A549 (cell line): ENCODE results near the gene TOP2A. TPM values are rescaled to one million over a fixed set of nuclear protein-coding genes. Genes with fewer than 3 reads are reported as not detected.
A peak's percentile ranks its signal among the peaks of the same experiment; 100 is the strongest.

Source experiments
- ATAC-seq, 2 experiments: fragments of 200-7000 bp in 1 of 2; fragments of >200 bp in 1 of 2; cut with Nextera tagmentation in 1 of 2; cut with Tn5 transposase in 1 of 2; 3 replicates each; pipeline versions ENCODE4 v1.8.0 to v1.9.1; 2018 to 2020; ENCODE audit warnings: mild to moderate bottlenecking in 1 of 2, moderate library complexity in 1 of 2
- CTCF ChIA-PET: fragments of 300-600 bp; sonication (Branson Sonifier 250); formaldehyde crosslinking; extraction: SDS; loops from one replicate; lab custom pipeline; 2021; ENCODE audit warnings: antibody characterized with exemption, inconsistent platforms; lab: Yijun Ruan, JAX
- POLR2A ChIA-PET: fragments of 350-600 bp; formaldehyde crosslinking; extraction: SDS; loops from one replicate; lab custom pipeline; 2021; ENCODE audit warnings: antibody characterized with exemption, inconsistent platforms; lab: Yijun Ruan, JAX
- DNase-seq, 2 experiments: peaks; one replicate each; pipeline versions ENCODE4 v3.0.0 to v3.0.0-alpha.2; 2011 to 2016; ENCODE audit warnings: low read depth in 1 of 2, low spot score in 1 of 2
- FAIRE-seq: peaks from 2 replicates; lab custom pipeline; 2011; peaks lifted over from hg19 to GRCh38; lab: Jason Lieb, UNC
- H3K27ac ChIP-seq, 2 experiments: fragments of >200 bp; sonication (Bioruptor Twin); formaldehyde crosslinking; 3 replicates each; pipeline ENCODE4 v1.5.1; 2016 to 2017
- H3K4me1 ChIP-seq: fragments of >200 bp; sonication (Bioruptor Twin); formaldehyde crosslinking; 3 replicates; pipeline ENCODE4 v1.6.1; 2016
- H3K4me2 ChIP-seq: fragments of >200 bp; sonication (Bioruptor Twin); formaldehyde crosslinking; 3 replicates; pipeline ENCODE4 v1.6.1; 2016
- H3K4me3 ChIP-seq: fragments of >200 bp; sonication (Bioruptor Twin); formaldehyde crosslinking; 3 replicates; pipeline ENCODE4 v1.5.1; 2016
- H3K9me3 ChIP-seq: fragments of >200 bp; sonication (Bioruptor Twin); formaldehyde crosslinking; 3 replicates; pipeline ENCODE4 v1.6.1; 2016
- CBX8 ChIP-seq: fragments of 200-600 bp; sonication (generic); IDR thresholded peaks from 2 replicates; pipeline ENCODE4 v1.6.1; 2016
- CEBPB ChIP-seq, 2 experiments: fragments of >200 bp in 1 of 2; sonication (Bioruptor Twin) in 1 of 2; formaldehyde crosslinking in 1 of 2; IDR thresholded peaks; 2 replicates each; pipeline ENCODE4 v1.6.1; 2012 to 2016
- CHD4 ChIP-seq: fragments of 200-600 bp; sonication (generic); IDR thresholded peaks from 2 replicates; pipeline ENCODE4 v1.6.1; 2016; ENCODE audit warnings: antibody characterized with exemption, mild to moderate bottlenecking, borderline replicate concordance
- FOXS1 ChIP-seq: fragments of 250-450 bp; sonication (Bioruptor Pico); IDR thresholded peaks from 2 replicates; pipeline ENCODE4 v1.5.0; 2020; ENCODE audit warnings: mild to moderate bottlenecking, moderate library complexity
- HOXA7 ChIP-seq: fragments of 250-450 bp; sonication (Bioruptor Pico); IDR thresholded peaks from 2 replicates; pipeline ENCODE4 v1.5.0; 2020; ENCODE audit warnings: mild to moderate bottlenecking, moderate library complexity
- POLR2A ChIP-seq: IDR thresholded peaks from 2 replicates; pipeline ENCODE4 v1.6.1; 2012; ENCODE audit warnings: mild to moderate bottlenecking, low read length
- POLR2AphosphoS2 ChIP-seq: conservative IDR thresholded peaks from 2 replicates; pipeline ENCODE4 v1.6.1; 2012; ENCODE audit warnings: low read length, improper control_type of control experiment, inconsistent platforms
- SMC3 ChIP-seq: fragments of >200 bp; sonication (Bioruptor Twin); formaldehyde crosslinking; IDR thresholded peaks from 3 replicates; pipeline ENCODE4 v1.6.1; 2018; ENCODE audit warnings: inconsistent platforms
- TP53 ChIP-seq: fragments of 250-450 bp; sonication (Bioruptor Pico); IDR thresholded peaks from 2 replicates; pipeline ENCODE4 v1.5.0; 2021; ENCODE audit warnings: mild to moderate bottlenecking, moderate library complexity
- ZFP36 ChIP-seq: fragments of 450-650 bp; IDR thresholded peaks from 2 replicates; pipeline ENCODE4 v1.6.1; 2014; ENCODE audit warnings: borderline replicate concordance; ENCODE audit not compliant: partially characterized antibody
- WGBS: methylation state at CpG from one replicate; pipeline ENCODE4 v1.1.6; 2017; ENCODE audit errors: missing lambda C conversion rate; 5-methylcytosine and 5-hydroxymethylcytosine counted together
- polyA plus RNA-seq, 4 experiments: library from polyadenylated mRNA; depleted of rRNA in 3 of 4; stranded (reverse); fragments of >200 nt; fragmentation: RNase III in 1 of 4; extraction: RNeasy Plus Mini Kit Qiagen cat#74134 plus additional on column Dnase treatment in 1 of 4; gene quantifications; 2 replicates in 3 of 4; 3 replicates in 1 of 4; pipeline ENCODE4 v1.2.3, GENCODE V29; 2011 to 2017
- TF ChIP-seq, protein P1 (sequence below): fragments of 250-450 bp; sonication (Bioruptor Pico); IDR thresholded peaks from 2 replicates; pipeline ENCODE4 v1.5.0; 2021; ENCODE audit warnings: mild to moderate bottlenecking, moderate library complexity, borderline replicate concordance
- TF ChIP-seq, protein P2 (sequence below): IDR thresholded peaks from 2 replicates; pipeline ENCODE4 v1.6.1; 2012; ENCODE audit warnings: low read depth, borderline replicate concordance
- TF ChIP-seq, protein P3 (sequence below): fragments of 150-350 bp; IDR thresholded peaks from 2 replicates; pipeline ENCODE4 v1.6.1; 2014; ENCODE audit warnings: low read depth, mild to moderate bottlenecking, low read length
- TF ChIP-seq, protein P4 (sequence below): fragments of >200 bp; sonication (Bioruptor Twin); formaldehyde crosslinking; IDR thresholded peaks from 3 replicates; pipeline ENCODE4 v1.6.1; 2016
- TF ChIP-seq, protein P5 (sequence below): fragments of 200-600 bp; sonication (generic); IDR thresholded peaks from 2 replicates; pipeline ENCODE4 v1.6.1; 2016; ENCODE audit warnings: antibody characterized with exemption, mild to moderate bottlenecking, moderate library complexity
- TF ChIP-seq, protein P6 (sequence below): fragments of >200 bp; sonication (Bioruptor Twin); formaldehyde crosslinking; IDR thresholded peaks from 3 replicates; pipeline ENCODE4 v1.5.1; 2016

The TOP2A gene
- polyA plus RNA-seq, 2 of the 4 experiments (the other 2 are of a cell fraction): 226 to 416 TPM

DNA sequence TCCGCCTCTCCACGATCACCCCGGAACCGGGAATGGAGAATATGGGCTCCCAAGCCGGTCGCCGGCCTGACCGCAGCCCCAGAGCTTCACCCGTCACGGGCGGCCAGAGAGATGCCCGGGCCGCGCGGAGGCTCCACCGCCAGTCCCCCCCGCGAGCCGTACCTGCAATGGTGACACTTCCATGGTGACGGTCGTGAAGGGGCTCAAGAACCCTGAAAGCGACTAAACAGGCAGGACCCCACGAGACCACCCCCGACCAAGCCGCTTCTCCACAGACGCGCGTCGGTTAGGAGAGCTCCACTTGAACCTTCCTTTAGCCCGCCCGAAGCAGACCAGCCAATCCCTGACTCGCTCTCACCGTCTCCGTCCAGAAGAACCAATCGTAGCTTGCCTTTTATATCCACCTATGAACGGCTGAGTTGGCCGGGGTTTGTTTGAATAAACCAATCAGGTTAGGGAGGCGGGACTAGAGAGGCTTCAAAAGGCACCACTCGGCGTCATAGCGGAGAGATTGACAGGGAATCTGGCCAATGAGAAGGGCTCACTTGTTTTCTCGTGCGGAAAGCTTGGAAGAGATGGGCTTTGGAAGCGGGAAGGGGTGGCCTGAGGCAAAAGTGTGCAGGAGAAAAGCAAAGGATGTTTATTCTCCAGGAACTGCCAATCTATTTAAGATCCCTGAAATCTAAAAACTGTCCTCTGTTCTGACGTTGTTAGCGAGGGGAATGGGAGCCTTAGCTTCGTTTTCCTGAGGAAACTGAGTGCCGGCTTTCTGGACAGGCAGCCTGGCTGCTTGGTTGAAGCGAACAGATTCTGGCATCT is at the start of gene TOP2A (continued):
- TF ChIP-seq, protein P1, sequence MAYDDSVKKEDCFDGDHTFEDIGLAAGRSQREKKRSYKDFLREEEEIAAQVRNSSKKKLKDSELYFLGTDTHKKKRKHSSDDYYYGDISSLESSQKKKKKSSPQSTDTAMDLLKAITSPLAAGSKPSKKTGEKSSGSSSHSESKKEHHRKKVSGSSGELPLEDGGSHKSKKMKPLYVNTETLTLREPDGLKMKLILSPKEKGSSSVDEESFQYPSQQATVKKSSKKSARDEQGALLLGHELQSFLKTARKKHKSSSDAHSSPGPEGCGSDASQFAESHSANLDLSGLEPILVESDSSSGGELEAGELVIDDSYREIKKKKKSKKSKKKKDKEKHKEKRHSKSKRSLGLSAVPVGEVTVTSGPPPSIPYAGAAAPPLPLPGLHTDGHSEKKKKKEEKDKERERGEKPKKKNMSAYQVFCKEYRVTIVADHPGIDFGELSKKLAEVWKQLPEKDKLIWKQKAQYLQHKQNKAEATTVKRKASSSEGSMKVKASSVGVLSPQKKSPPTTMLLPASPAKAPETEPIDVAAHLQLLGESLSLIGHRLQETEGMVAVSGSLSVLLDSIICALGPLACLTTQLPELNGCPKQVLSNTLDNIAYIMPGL (CRISPR knock-in tag): no peak
- no peak for TF ChIP-seq CBX8
- no peak for TF ChIP-seq CEBPB (IDR thresholded peaks at IDR 0.05)
- TF ChIP-seq, protein P2, sequence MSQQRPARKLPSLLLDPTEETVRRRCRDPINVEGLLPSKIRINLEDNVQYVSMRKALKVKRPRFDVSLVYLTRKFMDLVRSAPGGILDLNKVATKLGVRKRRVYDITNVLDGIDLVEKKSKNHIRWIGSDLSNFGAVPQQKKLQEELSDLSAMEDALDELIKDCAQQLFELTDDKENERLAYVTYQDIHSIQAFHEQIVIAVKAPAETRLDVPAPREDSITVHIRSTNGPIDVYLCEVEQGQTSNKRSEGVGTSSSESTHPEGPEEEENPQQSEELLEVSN: peak; percentile 88
- TF ChIP-seq ZFP36: no peak
- no peak for TF ChIP-seq FOXS1 (CRISPR knock-in tag)
- TF ChIP-seq, protein P3, sequence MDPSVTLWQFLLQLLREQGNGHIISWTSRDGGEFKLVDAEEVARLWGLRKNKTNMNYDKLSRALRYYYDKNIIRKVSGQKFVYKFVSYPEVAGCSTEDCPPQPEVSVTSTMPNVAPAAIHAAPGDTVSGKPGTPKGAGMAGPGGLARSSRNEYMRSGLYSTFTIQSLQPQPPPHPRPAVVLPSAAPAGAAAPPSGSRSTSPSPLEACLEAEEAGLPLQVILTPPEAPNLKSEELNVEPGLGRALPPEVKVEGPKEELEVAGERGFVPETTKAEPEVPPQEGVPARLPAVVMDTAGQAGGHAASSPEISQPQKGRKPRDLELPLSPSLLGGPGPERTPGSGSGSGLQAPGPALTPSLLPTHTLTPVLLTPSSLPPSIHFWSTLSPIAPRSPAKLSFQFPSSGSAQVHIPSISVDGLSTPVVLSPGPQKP: no peak
- TF ChIP-seq POLR2A: peak; percentile 62
- TF ChIP-seq, protein P4, sequence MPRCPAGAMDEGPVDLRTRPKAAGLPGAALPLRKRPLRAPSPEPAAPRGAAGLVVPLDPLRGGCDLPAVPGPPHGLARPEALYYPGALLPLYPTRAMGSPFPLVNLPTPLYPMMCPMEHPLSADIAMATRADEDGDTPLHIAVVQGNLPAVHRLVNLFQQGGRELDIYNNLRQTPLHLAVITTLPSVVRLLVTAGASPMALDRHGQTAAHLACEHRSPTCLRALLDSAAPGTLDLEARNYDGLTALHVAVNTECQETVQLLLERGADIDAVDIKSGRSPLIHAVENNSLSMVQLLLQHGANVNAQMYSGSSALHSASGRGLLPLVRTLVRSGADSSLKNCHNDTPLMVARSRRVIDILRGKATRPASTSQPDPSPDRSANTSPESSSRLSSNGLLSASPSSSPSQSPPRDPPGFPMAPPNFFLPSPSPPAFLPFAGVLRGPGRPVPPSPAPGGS: peak; percentile 62; the same call in 1 of the 3 replicates

DNA sequence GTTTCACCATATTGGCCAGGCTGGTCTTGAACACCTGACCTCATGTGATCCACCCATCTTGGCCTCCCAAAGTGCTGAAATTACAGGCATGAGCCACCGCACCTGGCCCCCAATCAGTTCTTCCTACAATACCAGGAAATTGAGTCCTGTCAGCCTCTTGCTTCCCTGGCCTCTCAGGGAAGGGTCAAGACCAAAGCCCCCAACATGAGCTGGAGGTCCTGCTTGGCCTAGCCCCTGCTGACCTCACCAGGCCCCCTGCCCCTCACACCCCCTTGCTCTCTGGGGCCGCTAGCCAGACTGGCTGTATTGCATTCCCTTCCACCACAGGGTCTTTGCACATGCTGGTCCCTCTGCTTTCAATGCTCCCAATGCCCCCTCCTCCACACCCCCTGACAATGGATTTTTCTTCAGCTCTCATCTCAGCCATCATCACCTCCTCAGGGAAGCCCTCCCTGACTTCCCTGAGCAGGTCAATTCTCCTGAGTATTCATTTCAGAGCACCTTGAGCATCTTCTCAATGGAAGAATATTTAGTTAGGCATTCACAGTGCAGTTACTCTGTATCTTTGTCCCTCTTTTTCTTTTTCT is 49.7 kb upstream of the TOP2A start:
- no peaks in the 10 kb centered on the region for H3K9me3 ChIP-seq
- 97% methylated on average over 2 of the region's 2 CpGs for WGBS
- H3K4me3 ChIP-seq: no peak overlapping the region
- no peak overlapping the region for H3K4me2 ChIP-seq
- TF ChIP-seq CHD4 (0 out of 2 replicates have a peak, but pooled peaks have one; percentile 52), SMC3 (no peak), POLR2AphosphoS2 (peak; percentile 98), HOXA7 (CRISPR knock-in tag) (peak; percentile 46), TP53 (CRISPR knock-in tag) (no peak), ZFP36 (peak; percentile 96)
- TF ChIP-seq, protein P5, sequence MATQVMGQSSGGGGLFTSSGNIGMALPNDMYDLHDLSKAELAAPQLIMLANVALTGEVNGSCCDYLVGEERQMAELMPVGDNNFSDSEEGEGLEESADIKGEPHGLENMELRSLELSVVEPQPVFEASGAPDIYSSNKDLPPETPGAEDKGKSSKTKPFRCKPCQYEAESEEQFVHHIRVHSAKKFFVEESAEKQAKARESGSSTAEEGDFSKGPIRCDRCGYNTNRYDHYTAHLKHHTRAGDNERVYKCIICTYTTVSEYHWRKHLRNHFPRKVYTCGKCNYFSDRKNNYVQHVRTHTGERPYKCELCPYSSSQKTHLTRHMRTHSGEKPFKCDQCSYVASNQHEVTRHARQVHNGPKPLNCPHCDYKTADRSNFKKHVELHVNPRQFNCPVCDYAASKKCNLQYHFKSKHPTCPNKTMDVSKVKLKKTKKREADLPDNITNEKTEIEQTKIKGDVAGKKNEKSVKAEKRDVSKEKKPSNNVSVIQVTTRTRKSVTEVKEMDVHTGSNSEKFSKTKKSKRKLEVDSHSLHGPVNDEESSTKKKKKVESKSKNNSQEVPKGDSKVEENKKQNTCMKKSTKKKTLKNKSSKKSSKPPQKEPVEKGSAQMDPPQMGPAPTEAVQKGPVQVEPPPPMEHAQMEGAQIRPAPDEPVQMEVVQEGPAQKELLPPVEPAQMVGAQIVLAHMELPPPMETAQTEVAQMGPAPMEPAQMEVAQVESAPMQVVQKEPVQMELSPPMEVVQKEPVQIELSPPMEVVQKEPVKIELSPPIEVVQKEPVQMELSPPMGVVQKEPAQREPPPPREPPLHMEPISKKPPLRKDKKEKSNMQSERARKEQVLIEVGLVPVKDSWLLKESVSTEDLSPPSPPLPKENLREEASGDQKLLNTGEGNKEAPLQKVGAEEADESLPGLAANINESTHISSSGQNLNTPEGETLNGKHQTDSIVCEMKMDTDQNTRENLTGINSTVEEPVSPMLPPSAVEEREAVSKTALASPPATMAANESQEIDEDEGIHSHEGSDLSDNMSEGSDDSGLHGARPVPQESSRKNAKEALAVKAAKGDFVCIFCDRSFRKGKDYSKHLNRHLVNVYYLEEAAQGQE: no peak
- TF ChIP-seq, protein P6, sequence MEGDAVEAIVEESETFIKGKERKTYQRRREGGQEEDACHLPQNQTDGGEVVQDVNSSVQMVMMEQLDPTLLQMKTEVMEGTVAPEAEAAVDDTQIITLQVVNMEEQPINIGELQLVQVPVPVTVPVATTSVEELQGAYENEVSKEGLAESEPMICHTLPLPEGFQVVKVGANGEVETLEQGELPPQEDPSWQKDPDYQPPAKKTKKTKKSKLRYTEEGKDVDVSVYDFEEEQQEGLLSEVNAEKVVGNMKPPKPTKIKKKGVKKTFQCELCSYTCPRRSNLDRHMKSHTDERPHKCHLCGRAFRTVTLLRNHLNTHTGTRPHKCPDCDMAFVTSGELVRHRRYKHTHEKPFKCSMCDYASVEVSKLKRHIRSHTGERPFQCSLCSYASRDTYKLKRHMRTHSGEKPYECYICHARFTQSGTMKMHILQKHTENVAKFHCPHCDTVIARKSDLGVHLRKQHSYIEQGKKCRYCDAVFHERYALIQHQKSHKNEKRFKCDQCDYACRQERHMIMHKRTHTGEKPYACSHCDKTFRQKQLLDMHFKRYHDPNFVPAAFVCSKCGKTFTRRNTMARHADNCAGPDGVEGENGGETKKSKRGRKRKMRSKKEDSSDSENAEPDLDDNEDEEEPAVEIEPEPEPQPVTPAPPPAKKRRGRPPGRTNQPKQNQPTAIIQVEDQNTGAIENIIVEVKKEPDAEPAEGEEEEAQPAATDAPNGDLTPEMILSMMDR: no peak
- TF ChIP-seq, all 56 proteins: peak for 4
- peak in 1 of 2 experiments; percentile 37 for DNase-seq
- ChIA-PET CTCF (interaction anchor here (1.4 to 37.5 kb wide), 6 partner anchors 9 to 93 kb away, joined by 3 to 822 read pairs (median 25); partner anchors contain the start of gene IGFBP4), POLR2A (interaction anchor here (0.5 to 12.0 kb wide), 7 partner anchors 8 to 91 kb away, joined by 3 to 177 read pairs (median 7); partner anchors contain the start of gene TOP2A)
- Histone ChIP-seq H3K4me1 (peaks cover 47% of the 10 kb centered on the region), H3K27ac (peak overlapping the region in 1 of 2 experiments; percentile 96; a peak in 3 of 6 replicates)
- no peak for FAIRE-seq
- ATAC-seq: no peak
